ENCODE measurements around the gene ADH1B.
"Not testable (repeated sequence)": the region's sequence is repeated elsewhere in the genome, so short reads cannot be mapped to it uniquely, and the experiment has no call there.

The ADH1B gene

DNA sequence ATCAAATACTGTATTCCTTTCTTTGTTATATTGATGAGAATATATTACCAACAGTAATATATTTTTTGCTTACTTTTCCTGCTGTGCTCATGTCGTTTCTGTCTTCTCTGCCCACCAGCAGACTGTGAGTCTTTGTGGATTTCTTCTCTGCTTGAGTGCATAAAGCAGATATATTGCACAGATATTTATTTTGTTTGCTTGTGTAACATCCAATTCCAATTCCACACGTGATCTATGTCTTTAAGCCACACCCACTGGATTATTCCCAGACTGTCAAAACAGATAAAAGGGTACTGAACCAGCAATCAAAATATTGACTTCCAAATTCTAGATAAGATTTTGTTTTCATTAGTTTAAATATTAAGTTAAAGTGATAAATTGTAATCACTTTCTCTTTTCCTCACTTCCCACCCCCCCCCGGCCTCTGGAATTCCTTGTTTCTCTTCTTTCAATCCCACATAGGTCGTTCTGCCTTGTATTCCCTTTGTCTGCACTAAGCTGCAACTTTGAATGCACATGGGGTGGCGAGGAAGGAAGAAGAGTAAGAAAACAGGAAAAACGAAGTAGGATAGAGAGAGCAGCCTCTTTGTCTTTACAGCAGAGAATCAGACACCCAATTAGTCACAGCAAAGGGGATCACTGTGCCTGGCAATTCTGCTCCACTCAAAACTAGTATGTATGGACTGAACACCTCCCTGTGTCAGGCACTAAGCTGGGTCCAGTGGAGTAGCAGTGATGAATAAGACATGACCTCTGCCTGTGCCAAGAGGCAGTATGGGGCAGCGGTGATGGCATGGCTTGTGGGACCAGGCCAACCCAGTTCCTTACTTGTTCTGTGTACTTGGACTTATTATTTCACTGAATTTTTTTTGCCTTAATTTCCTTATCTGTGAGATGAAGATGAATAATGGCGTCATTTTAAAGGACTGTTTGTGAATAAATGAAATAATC, at the start of gene ADH1B:
Gene ADH1B, minus strand, starts transcription at position 161 of the 951 bp plus-strand sequence. Its CDS starts 70 bp downstream, at position 91.
- no peak for DNase-seq (ENCODE audit: low read depth)

- DNase-seq (ENCODE audit: low read depth), result not testable (repeated sequence)
These were observed 46.6 kb upstream of the ADH1B start for GRCh38 chr4:99367817-99368216.

DNA sequence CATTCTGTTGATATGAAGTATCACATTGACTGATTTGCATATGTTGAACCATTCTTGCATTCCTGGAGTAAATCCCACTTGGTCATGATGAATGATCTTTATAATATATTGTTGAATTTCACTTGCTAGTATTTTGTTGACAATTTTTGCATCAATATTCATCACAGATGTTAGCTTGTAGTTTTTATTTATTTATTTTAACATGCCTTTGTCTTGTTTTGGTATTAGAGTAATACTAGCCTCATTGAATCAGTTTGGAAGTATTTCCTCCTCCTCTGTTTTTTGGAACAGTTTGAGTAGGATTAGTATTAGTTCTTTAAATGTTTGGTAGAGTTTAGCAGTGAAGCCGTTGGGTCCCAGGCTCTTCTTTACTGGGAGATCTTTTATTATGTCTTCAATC, 45.3 kb upstream of the ADH1B start:
- no peak for DNase-seq (ENCODE audit: low read depth)

DNA sequence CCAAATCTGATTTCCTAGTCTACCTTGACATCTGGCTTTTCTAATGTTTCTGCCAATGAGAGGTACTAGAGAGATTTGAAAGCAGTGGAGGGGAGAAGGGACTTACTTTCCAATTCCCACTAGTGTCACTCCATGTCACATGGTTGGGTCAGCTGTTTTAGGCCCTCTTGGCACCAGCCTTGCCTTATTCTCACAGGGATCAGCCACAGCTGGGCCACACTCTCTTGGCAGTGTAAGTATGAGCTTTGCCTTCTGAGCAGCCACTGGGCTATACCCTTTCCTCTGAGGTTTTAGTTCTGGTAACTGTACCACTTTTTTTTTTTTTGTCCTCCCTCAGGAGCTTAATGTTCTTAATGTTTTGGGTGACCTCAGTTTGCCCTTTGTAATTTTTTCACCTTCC, 41.6 kb upstream of the ADH1B start:
- DNase-seq (ENCODE audit: low read depth), result no peak

GRCh38 chr4:99361899-99362275, 40.7 kb upstream of the ADH1B start:
- DNase-seq (ENCODE audit: low read depth), result no peak

- no peak for DNase-seq (ENCODE audit: low read depth)
These were observed 40.2 kb upstream of the ADH1B start for GRCh38 chr4:99361268-99361898.

DNA sequence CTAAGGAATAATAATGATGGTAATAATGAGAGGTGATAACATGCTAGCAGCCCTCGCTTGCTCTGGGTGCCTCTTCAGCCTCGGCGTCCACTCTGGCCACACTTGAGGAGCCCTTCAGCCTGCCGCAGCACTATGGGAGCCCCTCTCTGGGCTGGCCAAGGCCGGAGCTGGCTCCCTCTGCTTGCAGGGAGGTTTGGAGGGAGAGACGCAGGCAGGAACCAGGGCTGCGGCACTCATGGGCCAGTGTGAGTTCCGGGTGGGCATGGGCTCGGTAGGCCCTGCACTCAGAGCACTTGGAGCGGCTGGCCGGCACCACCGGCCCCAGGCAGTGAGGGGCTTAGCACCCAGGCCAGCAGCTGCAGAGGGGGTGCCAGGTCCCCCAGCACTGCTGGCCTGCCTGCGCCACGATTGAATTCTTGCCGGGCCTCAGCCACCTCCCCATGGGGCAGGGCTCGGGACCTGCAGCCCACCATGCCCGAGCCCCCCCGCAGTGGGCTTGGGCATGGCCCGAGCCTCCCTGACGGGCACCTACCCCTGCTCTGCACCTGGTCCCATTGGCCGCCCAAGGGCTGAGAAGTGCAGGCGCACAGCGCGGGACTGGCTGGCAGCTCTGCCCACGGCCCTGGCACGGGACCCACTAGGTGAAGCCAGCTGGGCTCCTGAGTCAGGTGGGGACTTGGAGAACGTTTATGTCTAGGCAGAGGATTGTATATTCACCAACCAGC, 38.4 kb upstream of the ADH1B start:
- no peak for DNase-seq (ENCODE audit: low read depth)

GRCh38 chr4:99357948-99358347, 36.7 kb upstream of the ADH1B start:
- DNase-seq (ENCODE audit: low read depth), result no peak

DNA sequence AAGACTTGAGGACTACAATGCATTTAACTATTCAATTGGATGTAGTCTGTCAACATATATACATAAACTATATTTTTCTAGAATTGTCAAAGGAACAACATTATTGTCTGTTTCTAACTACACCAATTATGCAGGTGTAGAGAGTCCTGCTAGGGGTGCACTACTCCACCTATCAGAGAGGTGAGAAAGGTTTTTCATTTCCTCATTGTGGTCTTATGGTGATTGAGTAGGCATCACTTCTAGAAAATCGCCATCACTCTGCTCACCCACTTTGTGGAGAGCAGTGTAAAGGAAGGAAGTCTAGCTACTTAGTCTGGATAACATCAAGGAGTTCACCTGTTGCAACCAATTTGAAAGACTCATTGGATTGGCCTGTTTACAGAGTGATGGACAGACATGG, 35.8 kb upstream of the ADH1B start:
- DNase-seq (ENCODE audit: low read depth), result no peak

- not testable (repeated sequence) for DNase-seq (ENCODE audit: low read depth)
These were observed 34.9 kb upstream of the ADH1B start for GRCh38 chr4:99356149-99356548.

DNA sequence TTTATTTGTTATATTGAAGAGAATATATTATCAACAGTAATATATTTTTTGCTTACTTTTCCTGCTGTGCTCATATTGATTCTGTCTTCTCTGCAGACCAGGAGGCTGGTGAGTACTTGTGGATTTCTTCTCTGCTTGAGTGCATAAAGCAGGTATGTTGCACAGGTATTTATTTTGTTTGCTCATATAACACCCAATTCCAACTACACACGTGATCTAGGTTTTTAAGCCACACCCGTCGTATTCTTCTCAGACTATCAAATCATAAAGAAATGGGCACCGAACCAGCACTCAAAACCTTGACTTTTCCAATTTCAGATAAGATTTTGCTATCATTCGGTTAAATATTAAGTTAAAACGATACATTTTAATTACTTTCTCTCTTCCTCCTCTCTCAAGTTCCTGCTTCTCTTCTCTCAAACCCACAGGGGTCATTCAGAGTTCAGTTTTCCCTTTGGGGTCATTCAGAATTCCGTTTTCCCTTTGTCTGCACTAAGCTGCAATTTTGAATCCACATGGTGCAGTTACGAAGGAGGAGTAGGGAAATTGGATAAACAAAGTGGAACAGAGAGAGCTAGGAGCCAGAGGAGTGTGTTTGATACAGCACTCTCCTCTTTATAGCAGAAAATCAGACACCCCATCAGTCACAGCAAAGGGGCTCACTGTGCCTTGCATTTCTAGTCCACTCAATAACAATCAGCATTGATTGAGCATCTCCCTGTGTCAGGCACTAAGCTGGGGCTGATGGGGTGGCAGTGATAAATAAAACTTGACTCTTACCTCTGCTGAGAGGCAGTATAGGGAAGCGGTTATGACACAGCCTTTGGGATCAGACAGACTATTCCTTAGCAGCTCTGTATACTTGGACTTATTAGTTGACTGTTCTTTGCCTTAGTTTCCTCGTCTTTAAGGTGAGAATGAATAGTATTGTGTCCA, 31.7 kb upstream of the ADH1B start, which contains the start of gene ADH1C:
Gene ADH1C, minus strand, starts transcription at position 145 of the 936 bp plus-strand sequence. Its CDS starts 71 bp downstream, at position 74.
- DNase-seq (ENCODE audit: low read depth), result no peak

DNA sequence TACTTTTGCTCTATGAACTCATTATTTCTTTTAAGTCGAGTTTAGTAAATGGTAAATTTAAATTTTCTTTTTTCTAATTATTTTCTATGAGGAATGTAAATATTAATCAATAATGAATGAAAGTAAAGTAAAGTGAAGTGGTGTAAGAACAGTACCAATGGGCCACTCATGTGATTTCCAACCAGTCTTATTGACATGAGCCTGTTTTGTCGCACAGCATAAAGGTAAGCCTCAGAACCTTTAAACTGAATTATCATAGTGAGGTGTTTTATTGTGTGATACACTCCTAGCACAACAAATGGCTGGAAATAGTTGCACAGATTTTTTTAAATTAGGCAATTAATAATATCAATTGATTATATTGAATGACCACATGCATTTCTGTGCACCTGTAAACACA, 30.3 kb upstream of the ADH1B start:
- DNase-seq (ENCODE audit: low read depth), result no peak

DNA sequence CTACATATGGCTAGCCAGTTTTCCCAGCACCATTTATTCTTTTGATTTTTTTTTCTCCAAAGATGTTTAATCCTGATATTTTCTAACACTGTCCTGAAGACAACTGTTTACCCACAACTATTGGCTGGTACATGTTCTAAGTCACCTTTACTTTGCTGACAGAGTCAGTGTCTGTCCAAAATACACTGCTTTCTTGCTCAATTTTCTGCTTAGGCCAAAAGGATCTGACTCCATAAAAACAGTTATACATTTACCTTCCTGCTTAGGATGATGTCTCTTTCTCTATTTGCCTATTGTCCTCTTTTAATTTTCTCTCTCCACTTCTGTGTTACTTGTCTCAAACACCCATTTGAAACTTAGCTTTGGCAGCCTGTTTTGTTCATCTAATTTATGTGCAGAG, 28.1 kb upstream of the ADH1B start:
- no peak for DNase-seq (ENCODE audit: low read depth)

DNA sequence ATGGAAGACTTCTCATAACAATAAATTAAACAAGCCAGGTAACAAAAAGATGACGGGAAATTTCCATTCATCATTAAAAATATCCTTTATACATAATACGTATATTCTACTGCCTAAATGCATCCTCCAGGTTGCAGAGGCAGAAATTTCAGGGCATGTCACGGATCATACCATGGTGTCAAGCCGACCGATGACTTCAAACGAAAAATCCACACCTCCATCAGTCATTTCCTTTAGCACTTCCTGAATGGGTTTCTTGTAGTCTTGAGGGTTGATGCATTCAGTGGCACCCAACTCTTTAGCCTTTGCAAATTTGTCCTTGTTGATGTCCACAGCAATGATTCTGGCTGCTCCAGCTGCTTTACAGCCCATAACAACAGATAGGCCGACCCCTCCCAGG, 21.4 kb upstream of the ADH1B start:
- not testable (repeated sequence) for DNase-seq (ENCODE audit: low read depth)

DNA sequence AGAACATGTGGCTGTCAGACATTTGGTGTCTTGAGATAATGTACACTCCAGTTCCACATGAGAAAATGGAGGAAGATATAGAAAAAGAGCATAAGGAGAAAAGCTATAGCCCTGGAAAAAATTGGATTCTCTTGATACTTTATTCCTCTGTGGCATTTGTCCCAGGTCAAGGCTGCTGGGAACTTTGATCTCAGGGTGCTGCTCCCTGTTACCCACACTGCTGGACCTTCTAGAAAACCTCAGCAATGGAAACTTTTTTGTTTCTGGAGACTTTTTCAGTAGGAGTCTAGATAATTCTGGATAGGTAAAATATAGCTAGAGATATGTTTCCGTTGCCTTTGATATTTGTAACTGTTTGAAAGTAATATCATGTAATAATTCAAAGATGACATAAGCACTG, 20.2 kb upstream of the ADH1B start:
- no peak for DNase-seq (ENCODE audit: low read depth)

- no peak for DNase-seq (ENCODE audit: low read depth)
These were observed 18.0 kb upstream of the ADH1B start for GRCh38 chr4:99339172-99339571.

- DNase-seq (ENCODE audit: low read depth), result no peak
These were observed 15.4 kb upstream of the ADH1B start for GRCh38 chr4:99336553-99336952.

- DNase-seq (ENCODE audit: low read depth), result no peak
These were observed 13.7 kb upstream of the ADH1B start for GRCh38 chr4:99334880-99335279.

DNA sequence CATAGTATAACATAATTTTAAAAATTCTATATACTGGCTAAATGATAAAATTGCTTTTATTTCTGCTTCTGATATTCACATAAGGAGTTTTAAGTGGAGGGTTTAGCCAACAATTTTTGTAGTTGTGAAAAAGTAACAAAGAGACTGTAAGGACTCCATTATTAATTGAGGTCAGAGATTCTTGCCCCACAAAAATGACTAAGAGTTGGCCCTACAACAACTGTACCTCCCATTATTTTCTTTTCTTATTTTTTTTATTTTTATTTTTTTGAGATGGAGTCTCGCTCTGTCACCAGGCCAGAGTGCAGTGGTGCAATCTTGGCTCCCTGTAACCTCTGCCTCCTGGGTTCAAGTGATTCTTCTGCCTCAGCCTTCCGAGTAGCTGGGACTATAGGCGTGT, 9.4 kb upstream of the ADH1B start:
- no peak for DNase-seq (ENCODE audit: low read depth)

DNA sequence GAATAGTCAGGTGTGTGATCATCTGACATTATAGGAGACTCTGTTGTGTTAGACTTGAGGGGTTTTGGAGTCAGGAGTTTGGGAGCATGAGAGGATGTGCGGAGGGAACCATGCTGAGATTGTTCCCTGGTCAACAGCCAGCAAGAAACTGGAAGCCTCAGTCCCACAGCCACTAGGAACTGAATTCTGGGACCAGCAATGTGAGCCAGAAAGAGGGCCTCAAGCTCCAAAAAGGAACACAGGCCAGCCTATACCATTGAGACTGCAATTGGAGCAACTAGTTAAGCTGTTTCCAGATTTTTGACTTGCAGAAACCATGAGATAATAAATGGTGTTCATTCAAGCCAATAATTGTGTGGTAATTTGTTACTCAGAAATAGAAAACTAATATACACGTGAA, 8.7 kb upstream of the ADH1B start:
- no peak for DNase-seq (ENCODE audit: low read depth)

- DNase-seq (ENCODE audit: low read depth), result no peak
These were observed 3.8 kb upstream of the ADH1B start for GRCh38 chr4:99324979-99325378.

DNA sequence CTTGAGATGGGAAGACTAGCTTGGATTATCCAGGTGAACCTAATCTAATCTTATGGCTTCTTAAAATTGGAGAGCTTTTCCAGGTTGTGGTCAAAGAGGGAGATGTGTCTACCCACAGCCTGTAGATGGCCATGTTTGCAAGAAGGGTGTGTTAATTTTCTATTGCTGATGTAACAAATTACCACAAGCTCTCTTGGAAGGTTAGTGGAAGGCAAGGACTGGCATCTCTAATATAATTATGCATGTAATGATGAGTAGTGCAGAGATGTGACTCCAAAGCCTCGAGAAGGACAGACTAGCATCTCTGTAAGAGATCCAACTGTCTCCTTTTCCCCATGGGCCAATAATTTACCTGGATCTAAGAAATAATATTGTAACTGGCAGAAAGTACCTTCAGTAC, 3.2 kb upstream of the ADH1B start:
- DNase-seq (ENCODE audit: low read depth), result no peak
